ENCODE measurements around the gene LMOD2.

DNA sequence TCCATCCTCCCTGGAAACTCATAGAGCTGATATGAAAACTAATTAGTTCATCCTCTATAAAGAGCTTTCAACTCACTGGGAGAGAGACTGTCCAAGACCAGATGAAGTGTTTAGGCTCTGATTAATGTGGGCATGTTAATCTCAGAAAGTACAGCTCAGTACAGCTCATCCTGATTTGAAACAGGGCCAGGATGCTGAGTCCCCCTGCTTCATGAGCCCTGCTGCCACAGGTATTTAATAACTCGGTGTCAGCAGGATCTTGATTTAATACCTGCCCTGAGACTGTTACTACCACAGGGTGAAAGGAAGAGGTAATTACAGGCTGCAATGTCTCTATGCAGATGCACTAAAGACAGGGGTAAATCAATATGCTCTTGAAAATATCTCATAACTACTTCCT lies 10.8 kb downstream of the LMOD2 start:
- TF ChIP-seq, protein P1, sequence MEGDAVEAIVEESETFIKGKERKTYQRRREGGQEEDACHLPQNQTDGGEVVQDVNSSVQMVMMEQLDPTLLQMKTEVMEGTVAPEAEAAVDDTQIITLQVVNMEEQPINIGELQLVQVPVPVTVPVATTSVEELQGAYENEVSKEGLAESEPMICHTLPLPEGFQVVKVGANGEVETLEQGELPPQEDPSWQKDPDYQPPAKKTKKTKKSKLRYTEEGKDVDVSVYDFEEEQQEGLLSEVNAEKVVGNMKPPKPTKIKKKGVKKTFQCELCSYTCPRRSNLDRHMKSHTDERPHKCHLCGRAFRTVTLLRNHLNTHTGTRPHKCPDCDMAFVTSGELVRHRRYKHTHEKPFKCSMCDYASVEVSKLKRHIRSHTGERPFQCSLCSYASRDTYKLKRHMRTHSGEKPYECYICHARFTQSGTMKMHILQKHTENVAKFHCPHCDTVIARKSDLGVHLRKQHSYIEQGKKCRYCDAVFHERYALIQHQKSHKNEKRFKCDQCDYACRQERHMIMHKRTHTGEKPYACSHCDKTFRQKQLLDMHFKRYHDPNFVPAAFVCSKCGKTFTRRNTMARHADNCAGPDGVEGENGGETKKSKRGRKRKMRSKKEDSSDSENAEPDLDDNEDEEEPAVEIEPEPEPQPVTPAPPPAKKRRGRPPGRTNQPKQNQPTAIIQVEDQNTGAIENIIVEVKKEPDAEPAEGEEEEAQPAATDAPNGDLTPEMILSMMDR (conservative IDR thresholded peaks at IDR 0.05; ENCODE audit: low read depth, low read length) = no peak
- no peak for TF ChIP-seq EZH2 (IDR thresholded peaks at IDR 0.05; ENCODE audit: low read length, unreplicated experiment)
